HL-60 (cell line): Measurements from ENCODE around the gene PLEKHA5.
"Not testable (repeated sequence)": the region's sequence is repeated elsewhere in the genome, so short reads cannot be mapped to it uniquely, and the experiment has no call there.

ENCODE experiments used
- DNase-seq, 2 experiments: peaks; one replicate each; pipeline ENCODE4 v3.0.0-alpha.2; 2010 to 2020; ENCODE audit warnings: low read depth in 1 of 2, low spot score in 1 of 2
- H3K27ac ChIP-seq: fragments of 250-450 bp; sonication (Bioruptor Pico); replicated peaks from 2 replicates; pipeline ENCODE4 v1.5.1; 2020; ENCODE audit warnings: mild to moderate bottlenecking, moderate library complexity
- H3K27me3 ChIP-seq: fragments of 250-450 bp; sonication (Bioruptor Pico); 2 replicates; pipeline ENCODE4 v1.5.1; 2021; ENCODE audit warnings: mild to moderate bottlenecking, moderate library complexity; ENCODE audit not compliant: insufficient read depth, poor library complexity, severe bottlenecking
- H3K4me3 ChIP-seq: replicated peaks from 2 replicates; pipeline ENCODE4 v1.5.1; 2011; ENCODE audit warnings: mild to moderate bottlenecking, control low read depth, low read length; ENCODE audit not compliant: insufficient read depth
- GABPA ChIP-seq: IDR thresholded peaks from 2 replicates; pipeline ENCODE4 v1.6.1; 2012; ENCODE audit warnings: low read depth
- POLR2AphosphoS5 ChIP-seq: IDR thresholded peaks from 2 replicates; pipeline ENCODE4 v1.6.1; 2012; ENCODE audit warnings: low read depth
- REST ChIP-seq: IDR thresholded peaks from 2 replicates; pipeline ENCODE4 v1.6.1; 2012; ENCODE audit warnings: low read depth; ENCODE audit not compliant: insufficient replicate concordance
- SPI1 ChIP-seq: IDR thresholded peaks from 2 replicates; pipeline ENCODE4 v1.6.1; 2012; ENCODE audit warnings: low read depth, mild to moderate bottlenecking, borderline replicate concordance
- TF ChIP-seq, protein P1 (sequence below): IDR thresholded peaks from one replicate; pipeline ENCODE4 v1.5.1; 2011; ENCODE audit warnings: low read length, control low read depth, inconsistent platforms; ENCODE audit not compliant: insufficient read depth

The PLEKHA5 gene

GRCh38 chr12:19412844-19413243 lies 283.3 kb downstream of the PLEKHA5 start:
- no peak for DNase-seq
- no peaks in the 10 kb centered on the region for H3K27me3 ChIP-seq
- TF ChIP-seq SPI1 (no peak), REST (no peak), GABPA (no peak), POLR2AphosphoS5 (no peak)
- TF ChIP-seq, protein P1, sequence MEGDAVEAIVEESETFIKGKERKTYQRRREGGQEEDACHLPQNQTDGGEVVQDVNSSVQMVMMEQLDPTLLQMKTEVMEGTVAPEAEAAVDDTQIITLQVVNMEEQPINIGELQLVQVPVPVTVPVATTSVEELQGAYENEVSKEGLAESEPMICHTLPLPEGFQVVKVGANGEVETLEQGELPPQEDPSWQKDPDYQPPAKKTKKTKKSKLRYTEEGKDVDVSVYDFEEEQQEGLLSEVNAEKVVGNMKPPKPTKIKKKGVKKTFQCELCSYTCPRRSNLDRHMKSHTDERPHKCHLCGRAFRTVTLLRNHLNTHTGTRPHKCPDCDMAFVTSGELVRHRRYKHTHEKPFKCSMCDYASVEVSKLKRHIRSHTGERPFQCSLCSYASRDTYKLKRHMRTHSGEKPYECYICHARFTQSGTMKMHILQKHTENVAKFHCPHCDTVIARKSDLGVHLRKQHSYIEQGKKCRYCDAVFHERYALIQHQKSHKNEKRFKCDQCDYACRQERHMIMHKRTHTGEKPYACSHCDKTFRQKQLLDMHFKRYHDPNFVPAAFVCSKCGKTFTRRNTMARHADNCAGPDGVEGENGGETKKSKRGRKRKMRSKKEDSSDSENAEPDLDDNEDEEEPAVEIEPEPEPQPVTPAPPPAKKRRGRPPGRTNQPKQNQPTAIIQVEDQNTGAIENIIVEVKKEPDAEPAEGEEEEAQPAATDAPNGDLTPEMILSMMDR = no peak
- no peak overlapping the region for H3K4me3 ChIP-seq
- H3K27ac ChIP-seq = no peak overlapping the region

DNA sequence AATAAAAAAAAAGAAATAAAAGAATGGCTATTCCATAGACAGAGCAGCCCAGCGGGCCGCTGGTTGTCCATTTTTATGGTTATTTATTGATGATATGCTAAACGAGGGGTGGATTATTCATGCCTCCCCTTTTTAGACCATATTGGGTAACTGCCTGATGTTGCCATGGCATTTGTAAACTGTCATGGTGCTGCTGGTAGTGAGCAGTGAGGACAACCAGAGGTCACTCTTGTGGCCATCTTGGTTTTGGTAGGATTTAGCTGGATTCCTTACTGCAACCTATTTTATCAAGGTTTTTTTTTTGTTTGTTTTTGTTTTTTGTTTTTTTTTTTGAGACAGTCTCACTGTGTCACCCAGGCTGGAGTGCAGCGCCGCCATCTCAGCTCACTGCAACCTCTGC lies 284.0 kb downstream of the PLEKHA5 start:
- H3K27me3 ChIP-seq, H3K4me3 ChIP-seq, H3K27ac ChIP-seq, DNase-seq: not testable (repeated sequence)

DNA sequence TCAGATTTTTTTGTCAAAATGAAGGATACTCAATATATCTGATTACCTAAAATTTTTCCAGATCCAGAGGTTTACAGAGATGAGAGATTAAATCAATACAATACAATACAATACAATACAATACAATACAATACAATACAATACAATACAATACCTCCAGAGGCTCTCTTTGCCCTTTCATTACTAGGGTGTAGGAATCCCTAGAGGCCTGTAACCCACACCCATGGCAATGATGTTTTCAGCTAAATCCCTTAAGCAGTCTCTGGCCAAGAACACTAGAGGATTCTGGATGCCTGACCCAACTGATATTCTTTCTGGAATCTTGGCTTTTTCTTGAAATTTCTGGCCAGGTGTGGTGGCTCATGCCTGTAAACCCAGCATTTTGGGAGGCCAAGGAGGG lies 286.0 kb downstream of the PLEKHA5 start:
- Histone ChIP-seq H3K27me3 (no peaks in the 10 kb centered on the region), H3K27ac (no peak overlapping the region), H3K4me3 (no peak overlapping the region)
- DNase-seq = no peak
- TF ChIP-seq, protein P1 = no peak
- no peak for TF ChIP-seq POLR2AphosphoS5
- TF ChIP-seq SPI1 = no peak

DNA sequence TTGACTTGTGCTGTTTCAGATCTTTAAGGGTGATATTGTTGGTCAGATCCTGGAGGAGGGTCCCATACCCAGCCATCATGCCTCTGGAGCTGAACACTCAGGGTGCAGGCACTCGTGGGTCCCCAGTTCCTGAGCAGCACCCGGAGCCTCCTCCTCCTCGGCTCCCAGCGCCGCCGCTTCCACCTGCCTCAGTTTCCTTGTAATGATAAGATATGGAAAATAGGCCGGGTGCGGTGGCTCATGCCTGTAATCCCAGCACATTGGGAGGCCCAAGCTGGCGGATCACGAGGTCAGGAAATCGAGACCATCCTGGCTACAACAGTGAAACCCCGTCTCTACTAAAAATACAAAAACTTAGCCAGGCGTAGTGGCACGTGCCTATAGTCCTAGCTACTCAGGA lies 289.6 kb downstream of the PLEKHA5 start:
- no peak for DNase-seq
- no peak overlapping the region for H3K27ac ChIP-seq
- TF ChIP-seq SPI1 (no peak), GABPA (no peak), REST (no peak), POLR2AphosphoS5 (no peak)
- TF ChIP-seq, protein P1 = no peak
- H3K27me3 ChIP-seq = no peaks in the 10 kb centered on the region
- H3K4me3 ChIP-seq = no peak overlapping the region
